Mammary epithelial cell (primary cell): ENCODE results near the gene MICAL1.

ENCODE experiments used
- CTCF ChIP-seq, 2 donors: IDR thresholded peaks in 1 of 2; conservative IDR thresholded peaks in 1 of 2; 2 replicates each; pipeline ENCODE4 v1.5.1; 2011 to 2012; ENCODE audit warnings: inconsistent platforms in 2 of 2, low read length in 2 of 2, mild to moderate bottlenecking in 2 of 2, control low read depth in 1 of 2, low read depth in 1 of 2; ENCODE audit not compliant: insufficient read depth in 1 of 2; ENCODE audit errors: extremely low read depth in 1 of 2
- EZH2 ChIP-seq: IDR thresholded peaks from 2 replicates; pipeline ENCODE4 v1.6.1; 2012; ENCODE audit warnings: low read length, inconsistent platforms, borderline replicate concordance

- no peak for TF ChIP-seq CTCF (conservative IDR thresholded peaks at IDR 0.05 in 1 of 2, IDR thresholded peaks at IDR 0.05 in 1 of 2; ENCODE audit: extremely low read depth in 1 of 2, insufficient read depth in 1 of 2, low read depth in 1 of 2, low read length in 2 of 2)
- no peak for TF ChIP-seq EZH2
These were observed 43.4 kb upstream of the MICAL1 start for GRCh38 chr6:109498936-109499335.
